SK-N-SH treated with all-trans-retinoic acid at 6 μM for 48 hours (cell line): Measurements from ENCODE around the gene ARL15.

Experiments
- ATAC-seq: fragments of 200-7000 bp; cut with Tn5 transposase; 3 replicates; pipeline ENCODE4 v1.9.1; 2020; ENCODE audit warnings: mild to moderate bottlenecking, moderate library complexity
- ARNTL ChIP-seq: fragments of 450-650 bp; formaldehyde crosslinking; IDR thresholded peaks from 2 replicates; pipeline ENCODE4 v1.5.0; 2020; ENCODE audit warnings: low read depth, mild to moderate bottlenecking, moderate library complexity, borderline replicate concordance
- BACH2 ChIP-seq: fragments of 250-450 bp; sonication (Bioruptor Pico); IDR thresholded peaks from 2 replicates; pipeline ENCODE4 v1.9.0; 2021; ENCODE audit warnings: mild to moderate bottlenecking, borderline replicate concordance
- CREB5 ChIP-seq: fragments of 250-450 bp; sonication (Bioruptor Pico); IDR thresholded peaks from 2 replicates; pipeline ENCODE4 v1.5.1; 2020; ENCODE audit warnings: low read depth, mild to moderate bottlenecking, moderate library complexity
- CSDC2 ChIP-seq: fragments of 250-450 bp; sonication (Bioruptor Pico); IDR thresholded peaks from 2 replicates; pipeline ENCODE4 v1.5.0; 2020; ENCODE audit warnings: mild to moderate bottlenecking, moderate library complexity
- ESRRG ChIP-seq: fragments of 250-450 bp; sonication (Bioruptor Pico); IDR thresholded peaks from 2 replicates; pipeline ENCODE4 v1.6.1; 2021; ENCODE audit warnings: mild to moderate bottlenecking
- GLIS3 ChIP-seq: fragments of 250-450 bp; sonication (Bioruptor Pico); IDR thresholded peaks from 2 replicates; pipeline ENCODE4 v1.5.0; 2020; ENCODE audit warnings: mild to moderate bottlenecking, moderate library complexity
- ISL1 ChIP-seq: fragments of 250-450 bp; sonication (Bioruptor Pico); IDR thresholded peaks from 2 replicates; pipeline ENCODE4 v2.1.2; 2022; ENCODE audit warnings: mild to moderate bottlenecking, moderate library complexity
- OSR1 ChIP-seq: fragments of 250-450 bp; sonication (Bioruptor Pico); IDR thresholded peaks from 2 replicates; pipeline ENCODE4 v1.8.0; 2022; ENCODE audit warnings: moderate library complexity, mild to moderate bottlenecking, inconsistent platforms
- PATZ1 ChIP-seq: fragments of 250-450 bp; sonication (Bioruptor Pico); IDR thresholded peaks from 2 replicates; pipeline ENCODE4 v1.8.0; 2020; ENCODE audit warnings: mild to moderate bottlenecking, moderate library complexity, borderline replicate concordance
- PPARA ChIP-seq: fragments of 250-450 bp; sonication (Bioruptor Pico); IDR thresholded peaks from 2 replicates; pipeline ENCODE4 v1.5.0; 2020; ENCODE audit warnings: mild to moderate bottlenecking, borderline replicate concordance
- RARB ChIP-seq: fragments of 250-450 bp; sonication (Bioruptor Pico); IDR thresholded peaks from 2 replicates; pipeline ENCODE4 v1.8.0; 2021; ENCODE audit warnings: mild to moderate bottlenecking, moderate library complexity
- SNAI2 ChIP-seq: fragments of 250-450 bp; sonication (Bioruptor Pico); IDR thresholded peaks from 2 replicates; pipeline ENCODE4 v1.5.0; 2020; ENCODE audit warnings: mild to moderate bottlenecking, moderate library complexity
- TCF4 ChIP-seq: fragments of 250-450 bp; sonication (Bioruptor Pico); IDR thresholded peaks from 2 replicates; pipeline ENCODE4 v1.8.0; 2021; ENCODE audit warnings: mild to moderate bottlenecking, moderate library complexity, borderline replicate concordance
- TOX ChIP-seq: fragments of 250-450 bp; sonication (Bioruptor Pico); IDR thresholded peaks from 2 replicates; pipeline ENCODE4 v1.8.0; 2021; ENCODE audit warnings: mild to moderate bottlenecking, moderate library complexity, borderline replicate concordance
- ZC3H10 ChIP-seq: fragments of 250-450 bp; sonication (Bioruptor Pico); IDR thresholded peaks from 2 replicates; pipeline ENCODE4 v1.5.1; 2021; ENCODE audit warnings: mild to moderate bottlenecking, moderate library complexity
- ZNF565 ChIP-seq: fragments of 450-650 bp; formaldehyde crosslinking; conservative IDR thresholded peaks from 2 replicates; pipeline ENCODE4 v1.5.0; 2020; ENCODE audit warnings: low read depth, mild to moderate bottlenecking, moderate library complexity
- ZNF8 ChIP-seq: fragments of 450-650 bp; formaldehyde crosslinking; IDR thresholded peaks from 2 replicates; pipeline ENCODE4 v1.5.0; 2020; ENCODE audit warnings: mild to moderate bottlenecking, moderate library complexity
- TF ChIP-seq, protein P1 (sequence below): fragments of 250-450 bp; sonication (Bioruptor Pico); IDR thresholded peaks from 2 replicates; pipeline ENCODE4 v1.5.0; 2020; ENCODE audit warnings: mild to moderate bottlenecking, moderate library complexity

Gene ARL15

GRCh38 chr5:54243483-54244080 is 66.8 kb downstream of the ARL15 start (continued):
- TF ChIP-seq CREB5 (CRISPR knock-in tag) (no peak), GLIS3 (CRISPR knock-in tag) (no peak), TCF4 (CRISPR knock-in tag) (no peak), PPARA (CRISPR knock-in tag) (no peak), ARNTL (CRISPR knock-in tag) (no peak), ZNF8 (CRISPR knock-in tag) (no peak), TOX (CRISPR knock-in tag) (no peak), ISL1 (CRISPR knock-in tag) (no peak), RARB (no peak)
- TF ChIP-seq, protein P1, sequence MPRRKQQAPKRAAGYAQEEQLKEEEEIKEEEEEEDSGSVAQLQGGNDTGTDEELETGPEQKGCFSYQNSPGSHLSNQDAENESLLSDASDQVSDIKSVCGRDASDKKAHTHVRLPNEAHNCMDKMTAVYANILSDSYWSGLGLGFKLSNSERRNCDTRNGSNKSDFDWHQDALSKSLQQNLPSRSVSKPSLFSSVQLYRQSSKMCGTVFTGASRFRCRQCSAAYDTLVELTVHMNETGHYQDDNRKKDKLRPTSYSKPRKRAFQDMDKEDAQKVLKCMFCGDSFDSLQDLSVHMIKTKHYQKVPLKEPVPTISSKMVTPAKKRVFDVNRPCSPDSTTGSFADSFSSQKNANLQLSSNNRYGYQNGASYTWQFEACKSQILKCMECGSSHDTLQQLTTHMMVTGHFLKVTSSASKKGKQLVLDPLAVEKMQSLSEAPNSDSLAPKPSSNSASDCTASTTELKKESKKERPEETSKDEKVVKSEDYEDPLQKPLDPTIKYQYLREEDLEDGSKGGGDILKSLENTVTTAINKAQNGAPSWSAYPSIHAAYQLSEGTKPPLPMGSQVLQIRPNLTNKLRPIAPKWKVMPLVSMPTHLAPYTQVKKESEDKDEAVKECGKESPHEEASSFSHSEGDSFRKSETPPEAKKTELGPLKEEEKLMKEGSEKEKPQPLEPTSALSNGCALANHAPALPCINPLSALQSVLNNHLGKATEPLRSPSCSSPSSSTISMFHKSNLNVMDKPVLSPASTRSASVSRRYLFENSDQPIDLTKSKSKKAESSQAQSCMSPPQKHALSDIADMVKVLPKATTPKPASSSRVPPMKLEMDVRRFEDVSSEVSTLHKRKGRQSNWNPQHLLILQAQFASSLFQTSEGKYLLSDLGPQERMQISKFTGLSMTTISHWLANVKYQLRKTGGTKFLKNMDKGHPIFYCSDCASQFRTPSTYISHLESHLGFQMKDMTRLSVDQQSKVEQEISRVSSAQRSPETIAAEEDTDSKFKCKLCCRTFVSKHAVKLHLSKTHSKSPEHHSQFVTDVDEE (CRISPR knock-in tag) = no peak

DNA sequence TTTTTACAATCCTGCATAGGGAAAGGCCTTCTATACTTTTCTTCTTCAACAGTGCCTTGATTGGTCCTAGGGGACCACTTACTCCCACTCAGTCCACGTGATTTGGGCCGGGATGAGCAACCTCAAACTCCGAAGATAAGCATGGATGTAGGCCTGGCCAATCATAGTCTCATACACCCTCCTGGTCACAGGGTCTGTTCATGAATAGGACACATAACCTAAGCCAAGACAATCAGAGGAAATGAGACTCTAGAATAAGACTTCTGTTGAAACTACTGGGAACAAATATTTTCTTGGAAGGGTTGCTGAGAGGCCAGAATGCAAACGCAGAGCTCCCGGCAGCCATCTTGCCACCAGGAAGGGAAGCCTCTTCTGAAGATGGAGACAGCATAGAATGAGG is 68.1 kb downstream of the ARL15 start:
- TF ChIP-seq SNAI2 = no peak
- no peak for ATAC-seq

DNA sequence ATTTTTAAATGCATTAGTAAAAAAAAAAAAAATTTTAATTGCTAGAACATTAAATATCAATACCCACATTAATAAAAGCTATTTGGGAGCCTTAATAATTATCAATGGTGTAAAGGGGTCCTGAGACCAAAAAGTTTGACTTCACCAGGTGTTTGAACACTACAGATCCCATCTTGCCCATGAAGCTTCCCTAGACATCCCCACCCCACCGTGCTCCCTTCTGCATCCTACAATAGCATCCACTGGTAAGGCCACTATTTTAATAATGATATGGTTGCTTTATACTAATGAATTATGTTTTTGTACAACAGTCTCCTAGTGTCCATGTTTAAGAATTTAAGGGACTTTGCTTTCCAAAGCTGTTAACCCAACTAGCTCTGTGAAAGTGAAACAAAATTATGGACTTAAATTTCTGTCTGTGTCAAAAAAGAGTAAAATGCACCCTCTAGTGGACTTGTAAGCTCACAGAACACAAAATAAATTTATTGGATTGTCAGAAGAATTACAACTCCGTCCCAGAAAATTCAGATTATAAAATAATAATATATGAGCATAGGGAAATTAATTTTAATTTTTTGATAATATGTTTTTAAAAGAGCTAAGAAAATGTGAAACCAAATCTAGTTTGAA is 76.0 kb downstream of the ARL15 start:
- ATAC-seq = peak; percentile 59
- TF ChIP-seq BACH2 (CRISPR knock-in tag) (no peak), ZC3H10 (CRISPR knock-in tag) (no peak), CSDC2 (no peak), ESRRG (CRISPR knock-in tag) (no peak), GLIS3 (CRISPR knock-in tag) (no peak), PATZ1 (CRISPR knock-in tag) (no peak), ZNF565 (CRISPR knock-in tag) (no peak), OSR1 (CRISPR knock-in tag) (no peak), ZNF8 (CRISPR knock-in tag) (no peak), SNAI2 (no peak), PPARA (CRISPR knock-in tag) (no peak)
- TF ChIP-seq, protein P1 (CRISPR knock-in tag) = no peak

DNA sequence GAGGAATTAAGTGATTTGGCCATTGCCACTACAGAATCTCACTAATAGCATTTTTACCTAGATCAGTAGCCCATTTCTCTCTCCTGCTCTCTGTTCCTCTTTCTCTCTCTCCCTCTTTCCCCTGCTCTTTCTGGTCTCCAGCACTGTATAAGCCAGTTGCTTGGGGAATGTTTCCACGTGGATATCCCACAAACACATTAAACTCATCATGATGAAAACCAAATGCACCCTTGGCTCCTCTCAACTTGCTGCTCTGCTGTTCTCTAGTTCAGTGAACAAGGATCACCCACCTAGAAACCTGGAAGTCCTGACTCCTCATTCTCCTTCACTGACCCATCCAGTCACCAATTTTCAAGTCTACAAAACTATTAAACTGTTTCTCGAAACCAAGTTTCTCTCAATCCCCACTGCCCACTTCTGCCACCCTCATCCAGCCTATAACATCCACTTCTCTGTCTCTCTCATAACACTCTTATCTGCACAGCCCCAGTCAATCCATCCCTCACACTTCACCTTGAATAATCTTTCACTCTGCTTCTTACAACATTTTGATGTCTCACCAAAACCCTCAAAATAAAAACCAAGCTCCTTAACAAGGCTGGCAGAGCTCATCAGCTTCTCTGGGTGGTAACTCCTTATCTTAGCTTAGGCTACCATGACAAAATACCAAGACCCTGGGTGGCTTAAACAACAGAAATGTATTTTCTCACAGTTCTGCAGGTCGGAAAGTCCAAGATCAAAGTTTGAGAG is 79.3 kb downstream of the ARL15 start:
- TF ChIP-seq, protein P1 (CRISPR knock-in tag) = no peak
- ATAC-seq = no peak
